GM18502 (cell line): ENCODE data around the gene ANKRD12.
"Not testable (repeated sequence)": the region's sequence is repeated elsewhere in the genome, so short reads cannot be mapped to it uniquely, and the experiment has no call there.

Experiments used
- ATAC-seq: cut with Tn5 transposase; IDR thresholded peaks from one replicate; pipeline ENCODE4 v1.9.1; 2021; ENCODE audit warnings: mild to moderate bottlenecking; ENCODE audit not compliant: unreplicated experiment, poor library complexity

Gene ANKRD12

DNA sequence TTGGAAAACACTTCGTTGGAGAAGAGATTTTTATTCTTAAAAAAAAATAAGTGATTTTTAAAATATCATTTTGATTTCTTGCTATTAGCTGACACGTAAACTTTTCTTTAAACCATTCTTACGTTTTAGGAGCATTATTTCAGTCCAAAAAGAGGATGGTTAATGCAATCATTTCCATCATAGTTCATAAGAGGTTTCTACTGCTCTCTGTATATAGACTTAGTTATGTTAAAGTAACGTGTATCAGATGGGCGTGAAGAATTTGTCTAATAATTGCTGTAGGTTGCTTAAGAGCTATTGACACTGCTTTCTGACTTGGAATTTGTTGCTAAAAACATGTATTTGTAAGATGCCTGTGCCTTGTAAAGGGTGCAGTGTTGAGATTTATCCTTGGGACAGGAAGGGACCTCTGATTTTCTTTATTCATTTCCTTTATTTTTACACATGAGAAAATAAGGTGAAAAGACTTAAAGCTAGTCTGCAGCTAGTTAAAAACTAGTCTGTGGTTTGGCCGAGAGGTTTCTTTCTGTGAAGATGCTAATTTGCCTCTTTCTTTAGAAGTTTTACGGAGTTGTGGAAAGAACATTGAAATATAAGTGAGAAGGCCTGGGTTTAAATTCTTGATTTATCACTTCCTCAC lies 2.9 kb downstream of the ANKRD12 start:
- ATAC-seq = no peak

DNA sequence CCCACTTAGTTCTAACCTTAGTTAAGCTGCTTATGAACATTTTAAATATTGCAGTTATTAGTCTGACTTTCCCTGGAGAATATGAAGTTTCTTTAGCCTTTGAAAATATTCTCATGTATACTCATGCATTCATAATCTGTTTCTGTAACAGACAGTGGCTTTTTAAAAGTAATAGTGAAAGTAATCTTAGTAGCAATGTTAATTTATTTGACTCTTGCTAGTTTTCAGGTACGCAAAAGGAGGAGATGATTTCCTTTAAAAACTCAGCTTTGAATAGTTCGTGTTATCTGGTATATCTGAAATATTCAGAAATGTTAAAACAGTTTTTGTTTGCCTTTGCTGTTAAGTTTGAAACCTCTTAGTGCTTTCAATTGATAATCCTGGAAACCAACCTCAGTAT lies 3.8 kb downstream of the ANKRD12 start:
- ATAC-seq = no peak

DNA sequence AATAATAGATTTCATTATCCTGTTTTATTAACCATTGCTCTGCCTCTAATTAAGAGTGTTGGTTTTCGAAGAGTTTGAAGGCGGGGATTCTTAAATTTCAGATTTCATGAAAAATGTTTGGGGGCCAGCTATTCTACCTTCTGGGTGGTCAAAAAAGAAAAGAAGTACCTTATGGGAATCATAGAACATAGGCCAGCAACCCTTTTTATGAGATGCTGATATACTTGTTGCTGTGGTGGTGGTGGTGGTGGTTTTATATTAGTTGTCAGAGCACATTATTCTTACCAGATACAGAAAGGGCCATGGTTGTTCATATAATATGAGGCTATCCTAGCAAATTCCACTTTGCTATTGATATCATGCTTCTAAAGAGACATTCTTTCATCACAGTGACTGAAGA lies 4.4 kb downstream of the ANKRD12 start:
- no peak for ATAC-seq

DNA sequence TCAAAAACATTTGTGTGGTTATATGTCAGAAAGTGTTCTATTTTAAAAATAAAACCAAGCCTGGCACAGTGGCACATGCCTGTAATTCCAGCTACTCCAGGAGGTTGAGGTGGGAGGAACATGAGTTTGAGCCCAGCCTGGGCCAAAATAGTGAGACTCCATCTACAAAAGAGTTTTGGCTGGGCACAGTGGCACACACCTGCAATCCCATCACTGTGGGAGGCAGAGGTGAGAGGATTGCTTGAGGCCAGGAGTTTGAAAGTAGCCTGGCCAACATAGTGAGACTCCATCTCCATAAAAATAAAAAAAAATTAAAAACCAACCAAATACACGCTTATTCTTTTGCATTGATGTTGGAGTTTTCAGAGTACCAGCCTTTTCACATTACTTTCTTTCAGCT lies 9.6 kb downstream of the ANKRD12 start:
- ATAC-seq = no peak

DNA sequence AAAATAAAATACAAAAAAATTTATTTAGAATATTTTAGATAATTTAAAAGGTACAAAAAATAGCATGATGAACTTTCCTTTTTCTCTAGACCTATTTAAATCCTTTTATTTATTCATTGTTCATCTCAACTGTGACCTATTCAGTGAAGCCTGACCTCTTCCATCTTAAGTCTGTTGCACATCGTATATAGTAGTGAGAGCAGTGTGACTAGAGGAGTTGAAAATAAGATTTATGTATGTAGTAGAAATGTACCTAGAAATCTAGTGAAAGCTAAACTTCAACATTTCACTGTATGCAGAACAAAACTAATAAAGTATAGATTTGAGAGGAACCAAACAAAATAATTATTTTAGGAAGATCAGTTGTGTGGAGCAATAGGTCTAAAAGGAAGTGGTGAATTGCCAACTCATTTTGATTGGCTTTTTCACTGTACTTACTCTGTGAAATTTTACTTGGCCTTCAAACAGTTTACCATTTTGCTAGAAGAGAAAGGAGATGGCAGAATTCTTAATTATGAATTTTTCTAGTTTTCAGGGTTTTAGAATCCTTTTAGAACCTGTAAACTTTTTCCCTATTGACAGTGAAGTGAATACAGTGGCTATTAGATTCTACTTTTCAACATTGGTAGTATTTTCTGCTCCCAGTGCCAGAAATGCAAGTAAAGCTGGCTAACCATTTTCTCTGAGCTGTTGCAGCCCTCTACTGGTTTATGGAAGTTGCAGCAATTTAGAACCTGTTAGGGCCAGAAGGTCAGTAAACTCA lies 11.0 kb downstream of the ANKRD12 start:
- peak; percentile 58 for ATAC-seq

DNA sequence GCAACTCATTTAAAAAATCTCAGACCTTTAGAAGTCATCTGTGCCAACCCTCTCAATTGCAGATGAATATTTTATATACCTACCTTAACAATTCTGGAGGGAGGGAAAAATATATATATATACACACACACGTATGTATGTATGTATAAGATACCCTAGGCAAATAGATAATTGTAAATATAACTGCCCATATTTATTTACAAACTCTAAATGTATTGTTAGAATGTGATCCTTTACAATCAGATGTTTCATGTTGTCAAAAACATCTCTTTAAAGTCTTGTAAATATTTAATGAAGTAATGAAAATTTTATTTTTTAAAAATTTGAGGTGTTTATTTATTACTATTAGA lies 11.6 kb downstream of the ANKRD12 start:
- ATAC-seq = no peak

DNA sequence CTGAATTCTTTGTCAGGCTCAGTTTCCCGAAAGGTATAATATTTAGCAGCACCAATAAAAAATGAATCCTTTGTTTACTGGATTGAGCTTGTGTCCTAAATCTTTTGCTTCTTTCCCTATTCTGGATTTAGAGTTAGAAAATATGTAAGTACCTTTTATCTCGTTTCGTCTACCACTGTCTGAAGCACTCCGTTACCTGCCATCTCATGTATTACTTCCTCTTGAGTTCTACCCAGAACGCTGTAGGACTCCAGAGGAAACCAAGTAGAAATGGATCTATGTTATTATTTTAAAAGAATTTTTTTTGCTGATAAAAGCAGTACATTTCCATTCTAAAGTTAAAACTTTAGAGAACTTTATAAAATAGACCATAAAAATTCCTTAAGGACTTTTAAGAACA lies 13.5 kb downstream of the ANKRD12 start:
- no peak for ATAC-seq

DNA sequence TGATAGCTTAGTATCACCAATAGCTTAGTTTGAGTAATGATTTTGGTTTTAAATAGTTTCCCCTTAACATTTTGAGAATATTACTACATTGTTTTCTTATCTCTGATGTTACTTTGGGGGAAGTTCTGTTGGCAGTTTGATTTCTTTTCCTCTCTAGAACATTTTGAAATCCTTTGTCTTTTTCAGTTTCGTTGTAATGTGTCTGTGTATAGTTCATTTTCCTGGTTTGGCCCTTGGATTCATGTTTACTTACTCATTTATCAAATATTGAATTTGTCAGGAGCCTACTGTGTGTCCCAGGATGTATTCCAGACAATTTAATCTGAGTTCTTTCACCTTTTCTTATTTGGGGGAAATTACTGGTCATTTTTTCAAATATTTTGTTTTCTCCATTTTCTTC lies 16.7 kb downstream of the ANKRD12 start:
- no peak for ATAC-seq

DNA sequence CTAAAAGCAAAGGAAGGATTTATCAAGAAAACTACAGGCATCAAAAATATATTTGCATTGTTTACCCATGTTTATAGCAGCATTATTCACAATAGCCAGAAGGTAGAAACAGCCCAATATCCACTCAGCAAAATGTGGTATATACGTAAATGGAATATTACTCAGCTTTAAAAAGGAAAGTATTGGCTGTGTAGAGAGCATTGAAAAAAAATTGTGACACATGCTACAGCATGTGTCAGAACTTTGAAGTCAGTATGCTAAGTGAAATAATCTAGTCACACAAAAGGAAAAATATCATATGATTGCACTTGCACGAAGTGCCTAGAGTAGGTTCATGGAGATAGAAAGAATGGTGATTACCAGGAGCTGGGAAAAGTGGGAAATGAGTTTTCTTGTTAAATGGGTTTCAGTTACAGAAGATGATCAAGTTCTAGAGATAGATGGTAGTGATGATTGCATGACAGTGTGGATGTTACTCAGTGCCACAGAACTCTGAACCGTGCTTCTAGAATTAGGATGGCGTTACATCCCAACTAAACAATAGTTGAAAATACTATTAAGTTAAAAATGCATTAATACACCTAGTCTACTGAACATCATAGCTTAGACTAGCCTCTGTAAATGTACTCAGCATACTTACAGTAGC lies 20.1 kb downstream of the ANKRD12 start:
- no peak for ATAC-seq

DNA sequence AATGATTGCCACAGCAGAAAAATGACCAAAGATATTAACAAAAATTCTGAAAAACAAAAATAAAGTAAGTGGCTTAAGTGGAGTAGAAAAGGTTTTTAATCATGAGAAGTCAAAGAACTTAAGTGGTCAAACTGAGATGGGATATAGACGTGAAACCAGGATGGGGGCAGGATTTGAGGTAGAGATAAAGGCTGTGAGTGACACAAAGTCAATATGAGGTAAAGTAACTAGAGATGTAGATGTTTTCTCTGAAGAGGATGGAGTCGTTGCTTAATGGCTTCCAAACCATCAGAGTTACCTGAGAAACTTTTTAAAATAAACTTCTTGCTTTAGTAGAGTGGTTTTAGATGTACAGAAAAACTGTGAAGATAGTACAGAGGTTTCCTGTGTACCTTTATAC lies 21.2 kb downstream of the ANKRD12 start:
- ATAC-seq = no peak

DNA sequence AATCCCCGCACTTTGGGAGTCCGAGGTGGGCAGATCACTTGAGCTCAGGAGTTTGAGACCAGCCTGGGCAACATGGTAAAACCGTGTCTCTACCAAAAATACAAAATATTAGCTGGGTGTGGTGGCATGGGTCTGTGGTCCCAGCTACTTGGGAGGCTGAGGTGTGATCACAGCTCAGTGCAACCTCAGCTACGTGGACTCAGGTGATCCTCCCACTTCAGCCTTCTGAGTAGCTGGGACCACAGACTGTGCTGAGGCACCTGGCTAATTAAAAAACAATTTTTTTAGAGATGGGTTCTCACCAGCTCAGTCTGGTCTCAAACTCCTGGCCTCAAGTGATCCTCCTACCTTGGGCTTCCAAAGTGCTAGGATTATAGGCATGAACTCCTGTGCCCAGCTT lies 23.4 kb downstream of the ANKRD12 start:
- no peak for ATAC-seq

DNA sequence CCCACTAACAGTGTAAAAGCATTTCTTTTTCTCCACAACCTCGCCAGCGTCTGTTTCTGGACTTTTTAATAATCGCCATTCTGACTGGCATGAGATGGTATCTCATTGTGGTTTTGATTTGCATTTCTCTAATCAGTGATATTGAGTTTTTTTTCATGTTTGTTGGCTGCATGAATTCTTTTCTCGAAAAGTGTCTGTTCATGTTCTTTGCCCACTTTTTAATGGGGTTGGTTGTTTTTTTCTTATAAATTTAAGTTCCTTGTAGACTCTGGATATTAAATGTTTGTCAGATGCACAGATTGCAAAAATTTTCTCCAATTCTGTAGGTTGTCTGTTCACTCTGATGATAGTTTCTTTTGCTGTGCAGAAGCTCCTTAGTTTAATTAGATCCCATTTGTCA lies 26.1 kb downstream of the ANKRD12 start:
- not testable (repeated sequence) for ATAC-seq

DNA sequence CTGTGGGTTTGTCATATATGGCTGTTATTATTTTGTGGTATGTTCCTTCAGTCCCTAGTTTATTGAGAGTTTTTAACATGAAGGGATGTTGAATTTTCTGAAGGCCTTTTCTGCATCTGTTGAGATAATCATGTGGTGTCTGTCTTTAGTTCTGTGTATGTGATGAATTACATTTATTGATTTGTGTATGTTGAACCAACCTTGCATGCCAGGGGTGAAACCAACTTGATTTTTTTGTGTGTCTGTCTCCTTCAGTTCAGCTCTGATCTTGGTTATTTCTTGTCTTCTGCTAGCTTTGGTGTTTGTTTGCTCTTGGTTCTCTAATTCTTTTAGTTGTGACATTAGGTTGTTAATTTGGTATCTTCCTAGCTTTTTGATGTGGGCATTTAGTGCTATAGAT lies 27.6 kb downstream of the ANKRD12 start:
- not testable (repeated sequence) for ATAC-seq

DNA sequence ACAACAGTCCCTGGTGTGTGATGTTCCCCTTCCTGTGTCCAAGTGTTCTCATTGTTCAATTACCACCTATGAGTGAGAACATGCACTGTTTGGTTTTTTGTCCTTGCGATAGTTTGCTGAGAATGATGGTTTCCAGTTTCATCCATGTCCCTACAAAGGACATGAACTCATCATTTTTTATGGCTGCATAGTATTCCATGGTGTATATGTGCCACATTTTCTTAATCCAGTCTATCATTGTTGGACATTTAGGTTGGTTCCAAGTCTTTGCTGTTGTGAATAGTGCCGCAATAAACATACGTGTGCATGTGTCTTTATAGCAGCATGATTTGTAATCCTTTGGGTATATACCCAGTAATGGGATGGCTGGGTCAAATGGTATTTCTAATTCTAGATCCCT lies 29.3 kb downstream of the ANKRD12 start:
- ATAC-seq = not testable (repeated sequence)

DNA sequence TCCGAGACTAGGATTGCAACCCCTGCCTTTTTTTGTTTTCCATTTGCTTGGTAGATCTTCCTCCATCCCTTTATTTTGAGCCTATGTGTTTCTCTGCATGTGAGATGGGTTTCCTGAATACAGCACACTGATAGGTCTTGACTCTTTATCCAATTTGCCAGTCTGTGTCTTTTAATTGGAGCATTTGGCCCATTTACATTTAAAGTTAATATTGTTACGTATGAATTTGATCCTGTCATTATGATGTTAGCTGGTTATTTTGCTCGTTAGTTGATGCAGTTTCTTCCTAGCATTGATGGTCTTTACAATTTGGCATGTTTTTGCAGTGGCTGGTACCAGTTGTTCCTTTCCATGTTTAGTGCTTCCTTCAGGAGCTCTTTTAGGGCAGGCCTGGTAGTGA lies 32.9 kb downstream of the ANKRD12 start:
- not testable (repeated sequence) for ATAC-seq

DNA sequence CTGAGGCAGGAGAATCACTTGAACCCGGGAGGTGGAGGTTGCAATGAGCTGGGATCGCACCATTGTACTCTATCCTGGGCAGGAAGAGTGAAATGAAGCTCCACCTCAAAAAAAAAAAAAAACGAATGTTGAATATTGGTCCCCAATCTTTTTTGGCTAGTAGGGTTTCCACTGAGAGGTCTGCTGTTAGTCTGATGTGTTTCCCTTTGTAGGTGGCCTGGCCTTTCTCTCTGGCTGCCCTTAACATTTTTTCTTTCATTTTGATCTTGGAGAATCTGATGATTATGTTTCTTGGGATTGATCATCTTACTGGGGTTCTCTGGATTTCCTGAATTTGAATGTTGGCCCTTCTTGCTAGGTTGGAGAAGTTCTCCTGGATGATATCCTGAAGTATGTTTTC lies 35.3 kb downstream of the ANKRD12 start:
- ATAC-seq = not testable (repeated sequence)

DNA sequence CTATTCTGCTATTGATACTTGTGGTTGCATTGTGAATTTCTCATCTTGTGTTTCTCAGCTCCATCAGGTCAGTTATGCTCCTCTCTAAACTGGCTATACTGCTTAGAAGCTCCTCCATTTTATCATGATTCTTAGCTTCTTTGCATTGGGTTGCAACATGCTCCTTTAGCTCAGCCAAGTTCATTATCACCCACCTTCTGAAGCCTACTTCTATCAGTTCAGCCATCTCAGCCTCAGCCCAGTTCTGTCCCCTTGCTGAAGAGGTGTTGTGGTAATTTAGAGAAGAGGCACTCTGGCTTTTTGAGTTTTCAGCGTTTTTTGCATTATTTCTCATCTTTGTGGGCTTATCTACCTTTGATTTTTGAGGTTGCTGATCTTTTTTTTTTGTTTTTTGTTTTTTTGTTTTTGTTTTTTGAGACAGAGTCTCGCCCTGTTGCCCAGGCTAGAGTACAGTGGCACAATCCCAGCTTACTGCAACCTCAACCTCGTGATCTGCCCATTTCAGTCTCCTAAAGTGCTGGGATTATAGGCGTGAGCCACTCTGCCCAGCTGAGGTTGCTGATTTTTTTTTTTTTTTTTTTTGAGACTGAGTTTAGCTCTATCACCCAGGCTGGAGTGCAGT lies 36.0 kb downstream of the ANKRD12 start:
- ATAC-seq = no peak

DNA sequence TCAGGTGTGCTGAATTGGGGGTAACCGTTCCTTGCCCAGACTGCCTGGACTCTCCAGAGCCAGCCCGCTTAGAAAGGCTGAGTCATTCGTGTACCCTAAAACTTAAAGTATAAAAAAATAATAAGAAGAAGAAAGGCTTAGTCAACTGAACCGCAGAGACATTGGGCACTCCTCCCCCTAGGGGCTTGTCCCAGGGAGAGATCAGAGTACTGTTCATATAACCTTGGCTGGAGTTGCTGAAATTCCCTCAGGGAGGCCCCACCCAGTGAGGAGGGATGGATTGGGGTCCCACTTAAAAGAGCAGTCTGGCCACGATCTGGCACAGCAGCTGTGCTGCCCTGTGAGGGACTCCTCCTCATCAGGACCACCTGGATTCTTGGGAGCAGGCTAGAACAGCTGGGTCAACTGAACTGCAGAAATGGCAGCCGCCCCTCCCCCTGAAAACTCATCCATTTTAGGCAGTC lies 37.2 kb downstream of the ANKRD12 start:
- ATAC-seq = peak; percentile 75

DNA sequence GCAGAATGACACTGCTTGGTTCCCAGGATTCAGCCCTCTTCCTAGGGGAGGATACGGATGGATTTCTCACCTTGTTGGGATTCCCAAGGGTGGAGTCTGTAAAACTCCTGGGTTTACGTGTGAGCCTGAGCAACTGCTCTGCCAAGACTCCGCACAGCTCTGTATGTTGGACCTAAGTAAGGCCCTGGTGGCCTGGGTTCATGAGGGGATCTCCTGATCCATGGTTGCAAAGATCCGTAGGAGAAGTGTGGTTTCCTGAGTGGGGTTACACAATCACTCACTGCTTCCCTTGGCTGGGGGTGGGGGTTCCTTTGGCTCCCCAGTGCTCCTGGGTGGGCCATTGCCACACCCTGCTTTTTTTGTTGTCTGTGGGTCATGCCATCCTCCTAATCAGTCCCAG lies 37.7 kb downstream of the ANKRD12 start:
- no peak for ATAC-seq

DNA sequence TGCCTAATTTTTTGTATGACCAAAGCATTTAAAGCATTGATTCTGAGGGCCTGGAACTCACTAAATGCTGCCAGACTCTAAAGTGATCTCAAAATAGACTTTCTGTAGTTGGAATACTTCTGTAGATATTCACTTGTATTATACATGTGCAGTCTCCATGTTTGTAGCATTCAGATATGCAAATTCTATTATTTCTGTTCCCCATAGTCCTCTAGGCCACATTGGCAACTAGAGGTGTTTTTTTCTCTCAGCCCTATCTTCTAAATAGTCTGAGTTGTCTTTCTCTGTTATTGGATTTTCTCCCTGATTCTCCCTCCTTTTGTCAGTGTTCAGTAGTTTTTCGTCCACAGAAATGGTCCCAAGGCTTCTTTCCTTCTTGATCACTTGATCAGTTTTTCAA lies 38.5 kb downstream of the ANKRD12 start:
- no peak for ATAC-seq

DNA sequence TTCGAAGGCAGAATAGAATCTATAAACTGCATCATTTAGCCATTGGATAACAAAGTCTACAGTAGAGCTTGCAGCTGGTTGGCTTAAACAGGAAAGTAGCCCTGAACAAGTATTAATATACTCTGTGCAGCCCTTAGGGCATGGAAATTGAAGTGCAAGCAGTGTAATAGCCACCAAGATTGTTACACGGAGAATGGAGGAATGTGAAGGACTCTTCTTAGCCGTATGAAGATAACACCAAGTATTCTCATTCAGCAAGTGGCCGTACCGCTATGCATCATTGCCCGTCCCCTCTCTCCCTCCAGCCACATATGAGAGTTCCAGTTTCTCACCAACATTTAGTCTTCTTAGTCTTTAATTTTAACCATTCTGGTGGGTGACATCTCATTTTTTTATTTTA lies 40.5 kb downstream of the ANKRD12 start:
- no peak for ATAC-seq
